B cell (primary cell): Measurements from ENCODE around the gene SHANK2. TPM values are rescaled to one million over a fixed set of nuclear protein-coding genes. Genes with fewer than 3 reads are reported as not detected.

Source experiments
- ATAC-seq: fragments of 200-7000 bp; cut with Tn5 transposase; one replicate; pipeline ENCODE4 v1.10.0; 2021; ENCODE audit warnings: low read depth, mild to moderate bottlenecking, moderate number of reproducible peaks, moderate library complexity
- CTCF ChIA-PET: fragments of 350-600 bp; sonication (Branson Sonifier 250); formaldehyde crosslinking; loops from one replicate; lab custom pipeline; 2021; ENCODE audit warnings: antibody characterized with exemption, inconsistent platforms; lab: Charles Lee
- POLR2A ChIA-PET: fragments of 350-600 bp; sonication (Branson Sonifier 250); formaldehyde crosslinking; loops from one replicate; lab custom pipeline; 2021; ENCODE audit warnings: antibody characterized with exemption; lab: Charles Lee
- DNase-seq: peaks from one replicate; pipeline ENCODE4 v3.0.0; 2013
- H2AFZ ChIP-seq: 2 replicates; pipeline ENCODE4 v1.6.1; 2012; ENCODE audit warnings: mild to moderate bottlenecking, low read depth, low read length; ENCODE audit not compliant: insufficient read depth, poor library complexity, severe bottlenecking
- H3K27ac ChIP-seq, 2 donors: 1 replicate in 1 of 2; 2 replicates in 1 of 2; pipeline ENCODE4 v1.5.1; 2012 to 2013; ENCODE audit warnings: low read length in 2 of 2, mild to moderate bottlenecking in 2 of 2, moderate library complexity in 1 of 2
- H3K27me3 ChIP-seq, 4 experiments: fragments of 200-600 bp in 1 of 4; sonication (generic) in 1 of 4; replicated peaks in 1 of 4; 1 replicate in 2 of 4; 2 replicates in 2 of 4; pipeline versions ENCODE4 v1.6.1 to v1.7.0; 2013 to 2016; ENCODE audit warnings: low read length in 3 of 4, mild to moderate bottlenecking in 2 of 4, mixed read lengths in 1 of 4, moderate library complexity in 1 of 4; ENCODE audit not compliant: insufficient read depth in 4 of 4, control insufficient read depth in 3 of 4; ENCODE audit errors: control extremely low read depth in 1 of 4
- H3K36me3 ChIP-seq, 2 experiments: replicated peaks in 1 of 2; 1 replicate in 1 of 2; 2 replicates in 1 of 2; pipeline versions ENCODE4 v1.6.1 to v1.7.1; 2013; ENCODE audit warnings: low read length in 1 of 2; ENCODE audit not compliant: insufficient read depth in 2 of 2, control insufficient read depth in 1 of 2; ENCODE audit errors: control extremely low read depth in 1 of 2, extremely low read depth in 1 of 2
- H3K4me1 ChIP-seq, 2 donors: fragments of 200-600 bp in 1 of 2; sonication (generic) in 1 of 2; 1 replicate in 1 of 2; 2 replicates in 1 of 2; pipeline versions ENCODE4 v1.5.1 to v1.6.1; 2013 to 2017; ENCODE audit warnings: low read length in 2 of 2; ENCODE audit not compliant: control insufficient read depth in 2 of 2, insufficient read depth in 2 of 2
- H3K4me2 ChIP-seq: replicated peaks from 2 replicates; pipeline ENCODE3; 2012; ENCODE audit warnings: mild to moderate bottlenecking, low read depth, low read length; ENCODE audit not compliant: poor library complexity, severe bottlenecking
- H3K4me3 ChIP-seq, 5 experiments: fragments of 200-600 bp in 1 of 5; sonication (generic) in 1 of 5; 1 replicate in 3 of 5; 2 replicates in 2 of 5; pipeline versions ENCODE4 v1.5.1 to v1.7.0; 2011 to 2016; ENCODE audit warnings: low read length in 4 of 5, mild to moderate bottlenecking in 4 of 5, low read depth in 2 of 5, control low read depth in 1 of 5, moderate library complexity in 1 of 5; ENCODE audit not compliant: insufficient read depth in 1 of 5; ENCODE audit errors: control extremely low read depth in 1 of 5, extremely low read depth in 1 of 5
- H3K79me2 ChIP-seq: fragments of 200-600 bp; sonication (generic); one replicate; pipeline ENCODE4 v1.6.0; 2016; ENCODE audit warnings: low read length; ENCODE audit not compliant: control insufficient read depth, insufficient read depth
- H3K9ac ChIP-seq: fragments of 200-600 bp; sonication (generic); 2 replicates; pipeline ENCODE4 v1.6.1; 2017; ENCODE audit warnings: mild to moderate bottlenecking, low read length, moderate library complexity
- H3K9me3 ChIP-seq, 3 donors: one replicate each; pipeline versions ENCODE4 v1.6.1 to v1.7.1; 2013; ENCODE audit warnings: low read length in 2 of 3; ENCODE audit not compliant: control insufficient read depth in 2 of 3, insufficient read depth in 1 of 3; ENCODE audit errors: control extremely low read depth in 1 of 3
- H4K20me1 ChIP-seq: 2 replicates; pipeline ENCODE4 v1.6.0; 2012; ENCODE audit warnings: mild to moderate bottlenecking, low read length; ENCODE audit not compliant: insufficient read depth, control insufficient read depth, poor library complexity, severe bottlenecking
- H3K27ac Mint-ChIP-seq: one replicate; pipeline ENCODE4 v1.8.0; 2021; ENCODE audit warnings: mixed read lengths
- H3K27me3 Mint-ChIP-seq: one replicate; pipeline ENCODE4 v1.8.0; 2021; ENCODE audit warnings: mixed read lengths
- H3K4me1 Mint-ChIP-seq: one replicate; pipeline ENCODE4 v1.8.0; 2021; ENCODE audit warnings: mixed read lengths
- H3K4me3 Mint-ChIP-seq: one replicate; pipeline ENCODE4 v1.8.0; 2021; ENCODE audit warnings: mixed read lengths
- H3K9me3 Mint-ChIP-seq: one replicate; pipeline ENCODE4 v1.8.0; 2022; ENCODE audit warnings: mixed read lengths; ENCODE audit not compliant: insufficient read depth
- CTCF ChIP-seq: fragments of 200-600 bp; IDR thresholded peaks from one replicate; pipeline ENCODE4 v1.8.0; 2022; ENCODE audit warnings: antibody characterized with exemption, mild to moderate bottlenecking
- EZH2 ChIP-seq: IDR thresholded peaks from 2 replicates; pipeline ENCODE4 v1.6.1; 2012; ENCODE audit warnings: borderline replicate concordance, low read depth, mild to moderate bottlenecking, moderate library complexity, low read length; ENCODE audit not compliant: insufficient read depth, poor library complexity, severe bottlenecking
- WGBS: methylation state at CpG from one replicate; pipeline ENCODE4 v1.1.5; 2013; ENCODE audit warnings: missing lambda C conversion rate; ENCODE audit not compliant: insufficient coverage; 5-methylcytosine and 5-hydroxymethylcytosine counted together
- intact Hi-C: fragments of 100-400 bp; cut with micrococcal nuclease; formaldehyde crosslinking; loops from one replicate; pipeline ENCODE4 v1.10.0; 2022
- polyA plus RNA-seq: library from polyadenylated mRNA; depleted of rRNA; stranded (reverse); fragments of >200 nt; gene quantifications from 2 replicates; pipeline ENCODE4 v1.2.3, GENCODE V29; 2012
- total RNA-seq, 2 donors: library from RNA; stranded (reverse); fragments of 120-200 nt in 1 of 2; gene quantifications; 1 replicate in 1 of 2; 2 replicates in 1 of 2; pipeline versions ENCODE4 v1.2.3 to v1.2.4, GENCODE V29; 2013 to 2022

SHANK2 gene
- total and polyA plus RNA-seq, 2 donors (not counting 1 experiment from before 2014, with no cell fraction given): 0.07 to 0.28 TPM

- intact Hi-C loops: no loop called here
- Histone ChIP-seq H3K79me2 (no peaks in the 10 kb centered on the region), H3K4me2 (no peak overlapping the region), H4K20me1 (no peaks in the 10 kb centered on the region), H3K4me1 (peaks cover 0 to 9% of the 10 kb centered on the region in 2 donors), H3K9ac (no peak overlapping the region), H3K27me3 (no peaks in the 10 kb centered on the region), H3K27ac (no peak overlapping the region), H3K36me3 (no peaks in the 10 kb centered on the region), H2AFZ (no peak overlapping the region), H3K4me3 (no peak overlapping the region), H3K9me3 (peaks cover 0 to 16% (median 1%) of the 10 kb centered on the region in 3 donors)
- H3K4me3 Mint-ChIP-seq: no peak overlapping the region
- H3K27ac Mint-ChIP-seq: no peak overlapping the region
- POLR2A ChIA-PET: no interaction called here
- no peaks in the 10 kb centered on the region for H3K9me3 Mint-ChIP-seq
- H3K27me3 Mint-ChIP-seq: peaks cover 10% of the 10 kb centered on the region
- TF ChIP-seq EZH2 (no peak), CTCF (no peak)
- CTCF ChIA-PET: no interaction called here
- ATAC-seq: no peak
- peaks cover 5% of the 10 kb centered on the region for H3K4me1 Mint-ChIP-seq
- no peak for DNase-seq
- 80% methylated on average over 4 of the region's 9 CpGs for WGBS
Observed at GRCh38 chr11:71208011-71208774, 44.2 kb downstream of the SHANK2 start.

GRCh38 chr11:71207563-71207962 is 44.8 kb downstream of the SHANK2 start:
- WGBS: 82% methylated on average over 6 of the region's 7 CpGs
- H3K27ac Mint-ChIP-seq: no peak overlapping the region
- H4K20me1 ChIP-seq: no peaks in the 10 kb centered on the region
- intact Hi-C loops: no loop called here
- POLR2A ChIA-PET: no interaction called here
- no peak overlapping the region for H3K27ac ChIP-seq
- DNase-seq (no peak), ATAC-seq (no peak)
- H3K9me3 ChIP-seq: peaks cover 0 to 16% (median 1%) of the 10 kb centered on the region in 3 donors
- peaks cover 5% of the 10 kb centered on the region for H3K4me1 Mint-ChIP-seq
- H2AFZ ChIP-seq: no peak overlapping the region
- CTCF ChIA-PET: no interaction called here
- H3K36me3 ChIP-seq: no peaks in the 10 kb centered on the region
- H3K9me3 Mint-ChIP-seq: no peaks in the 10 kb centered on the region
- TF ChIP-seq EZH2 (no peak), CTCF (no peak)
- H3K79me2 ChIP-seq: no peaks in the 10 kb centered on the region
- H3K9ac ChIP-seq: no peak overlapping the region
- no peaks in the 10 kb centered on the region for H3K27me3 ChIP-seq
- H3K4me3 ChIP-seq: no peak overlapping the region
- H3K4me1 ChIP-seq: peaks cover 0 to 9% of the 10 kb centered on the region in 2 donors
- H3K27me3 Mint-ChIP-seq: peaks cover 10% of the 10 kb centered on the region
- H3K4me2 ChIP-seq: no peak overlapping the region
- no peak overlapping the region for H3K4me3 Mint-ChIP-seq
